KMS-11 (cell line): ENCODE results near the gene CD4.

ENCODE experiments used
- H2AFZ ChIP-seq: fragments of 200-600 bp; sonication (generic); 2 replicates; pipeline ENCODE4 v1.6.1; 2016; ENCODE audit warnings: antibody characterized with exemption, mixed run types, low read depth
- H3K27ac ChIP-seq: fragments of 200-600 bp; sonication (generic); 2 replicates; pipeline ENCODE4 v1.6.1; 2016; ENCODE audit warnings: mild to moderate bottlenecking, mixed run types
- H3K27me3 ChIP-seq: fragments of 200-600 bp; sonication (generic); 2 replicates; pipeline ENCODE4 v1.6.1; 2017; ENCODE audit warnings: mild to moderate bottlenecking, low read depth, mixed run types, moderate library complexity; ENCODE audit not compliant: insufficient read depth
- H3K36me3 ChIP-seq: fragments of 200-600 bp; sonication (generic); 2 replicates; pipeline ENCODE4 v1.6.1; 2017; ENCODE audit warnings: mild to moderate bottlenecking, mixed run types; ENCODE audit not compliant: insufficient read depth
- H3K4me1 ChIP-seq: fragments of 200-600 bp; sonication (generic); 2 replicates; pipeline ENCODE4 v1.6.1; 2016; ENCODE audit warnings: mild to moderate bottlenecking, low read depth, mixed run types; ENCODE audit not compliant: poor library complexity, severe bottlenecking
- H3K4me2 ChIP-seq: fragments of 200-600 bp; sonication (generic); 2 replicates; pipeline ENCODE4 v1.7.0; 2016; ENCODE audit warnings: mild to moderate bottlenecking, mixed run types
- H3K4me3 ChIP-seq: fragments of 200-600 bp; sonication (generic); IDR thresholded peaks from 2 replicates; pipeline ENCODE4 v1.6.1; 2017; ENCODE audit warnings: low read depth, low read length, mixed read lengths; ENCODE audit not compliant: insufficient read depth
- H3K79me2 ChIP-seq: fragments of 200-600 bp; sonication (generic); 2 replicates; pipeline ENCODE4 v1.6.1; 2016; ENCODE audit warnings: low read depth, mixed run types; ENCODE audit not compliant: insufficient read depth
- H3K9ac ChIP-seq: fragments of 200-600 bp; sonication (generic); 2 replicates; pipeline ENCODE4 v1.6.1; 2016; ENCODE audit warnings: mild to moderate bottlenecking, mixed run types
- H4K20me1 ChIP-seq: fragments of 200-600 bp; sonication (generic); 2 replicates; pipeline ENCODE4 v1.6.1; 2016; ENCODE audit warnings: mild to moderate bottlenecking, mixed run types; ENCODE audit not compliant: insufficient read depth
- CTCF ChIP-seq: fragments of 200-600 bp; sonication (generic); conservative IDR thresholded peaks from 2 replicates; pipeline ENCODE4 v1.6.1; 2017; ENCODE audit warnings: low read depth, mild to moderate bottlenecking, antibody characterized with exemption, low read length, moderate library complexity, mixed read lengths

The CD4 gene

GRCh38 chr12:6807170-6807569, 17.8 kb downstream of the CD4 start:
- Histone ChIP-seq H3K4me3 (no peak overlapping the region), H4K20me1 (no peaks in the 10 kb centered on the region), H3K4me1 (no peaks in the 10 kb centered on the region), H3K36me3 (no peaks in the 10 kb centered on the region), H3K79me2 (no peaks in the 10 kb centered on the region), H2AFZ (no peak overlapping the region), H3K27ac (no peak overlapping the region), H3K9ac (no peak overlapping the region), H3K27me3 (no peaks in the 10 kb centered on the region), H3K4me2 (no peak overlapping the region)
- no peak for TF ChIP-seq CTCF

GRCh38 chr12:6809056-6809455, 19.7 kb downstream of the CD4 start:
- H2AFZ ChIP-seq = no peak overlapping the region
- H3K36me3 ChIP-seq = no peaks in the 10 kb centered on the region
- no peaks in the 10 kb centered on the region for H3K4me1 ChIP-seq
- no peak overlapping the region for H3K9ac ChIP-seq
- no peak overlapping the region for H3K4me2 ChIP-seq
- H3K79me2 ChIP-seq = no peaks in the 10 kb centered on the region
- H3K27ac ChIP-seq = no peak overlapping the region
- H3K27me3 ChIP-seq = no peaks in the 10 kb centered on the region
- H3K4me3 ChIP-seq = no peak overlapping the region
- no peak for TF ChIP-seq CTCF
- no peaks in the 10 kb centered on the region for H4K20me1 ChIP-seq

- no peak for TF ChIP-seq CTCF
- Histone ChIP-seq H3K27me3 (peaks cover 4% of the 10 kb centered on the region; the same call in 1 of the 2 replicates), H3K4me1 (no peaks in the 10 kb centered on the region), H3K79me2 (no peaks in the 10 kb centered on the region), H3K27ac (no peak overlapping the region), H3K4me2 (no peak overlapping the region), H4K20me1 (no peaks in the 10 kb centered on the region), H3K36me3 (no peaks in the 10 kb centered on the region), H2AFZ (no peak overlapping the region), H3K9ac (no peak overlapping the region), H3K4me3 (no peak overlapping the region)
These were observed 21.4 kb downstream of the CD4 start for GRCh38 chr12:6810758-6811157.

- TF ChIP-seq CTCF = no peak
- H3K27me3 ChIP-seq = peaks cover 4% of the 10 kb centered on the region; the same call in 1 of the 2 replicates
- no peak overlapping the region for H3K9ac ChIP-seq
- no peak overlapping the region for H3K4me3 ChIP-seq
- H3K27ac ChIP-seq = no peak overlapping the region
- H4K20me1 ChIP-seq = no peaks in the 10 kb centered on the region
- no peaks in the 10 kb centered on the region for H3K4me1 ChIP-seq
- no peak overlapping the region for H2AFZ ChIP-seq
- H3K79me2 ChIP-seq = no peaks in the 10 kb centered on the region
- no peaks in the 10 kb centered on the region for H3K36me3 ChIP-seq
- no peak overlapping the region for H3K4me2 ChIP-seq
These were observed 24.0 kb downstream of the CD4 start for GRCh38 chr12:6813363-6813762.
